Upper lobe of left lung (tissue), 6 donors: ENCODE results near the gene ANO2. TPM values are rescaled to one million over a fixed set of nuclear protein-coding genes. Genes with fewer than 3 reads are reported as not detected.

Experiments used
- ATAC-seq, 2 donors: fragments of 200-7000 bp; cut with Tn5 transposase; one replicate each; pipeline ENCODE4 v1.9.1; 2022; ENCODE audit warnings: mild to moderate bottlenecking in 2 of 2, moderate library complexity in 2 of 2; ENCODE audit not compliant: low FRiP score in 2 of 2
- DNase-seq, 2 donors: peaks; one replicate each; pipeline ENCODE4 v3.0.0-alpha.2; 2019 to 2020
- H3K27ac ChIP-seq, 4 donors: fragments of 200-600 bp; sonication (generic); one replicate each; pipeline ENCODE4 v1.5.1; 2016 to 2019
- H3K27me3 ChIP-seq, 4 donors: fragments of 200-600 bp; sonication (generic); one replicate each; pipeline ENCODE4 v1.5.1; 2017 to 2019
- H3K36me3 ChIP-seq, 4 donors: fragments of 200-600 bp; sonication (generic); one replicate each; pipeline ENCODE4 v1.5.1; 2016 to 2019
- H3K4me1 ChIP-seq, 4 donors: fragments of 200-600 bp; sonication (generic); one replicate each; pipeline ENCODE4 v1.5.1; 2018 to 2019
- H3K4me3 ChIP-seq, 4 donors: fragments of 200-600 bp; sonication (generic); one replicate each; pipeline ENCODE4 v1.5.1; 2017 to 2019; ENCODE audit warnings: mild to moderate bottlenecking in 2 of 4, moderate library complexity in 1 of 4
- H3K9me3 ChIP-seq, 4 donors: fragments of 200-600 bp; sonication (generic); one replicate each; pipeline ENCODE4 v1.5.1; 2018 to 2019
- CTCF ChIP-seq, 6 experiments: fragments of 450-650 bp in 4 of 6; fragments of 200-600 bp in 2 of 6; sonication (generic) in 2 of 6; IDR thresholded peaks; one replicate each; pipeline ENCODE4 v1.5.1; 2016 to 2019; ENCODE audit warnings: antibody characterized with exemption in 6 of 6
- EP300 ChIP-seq, 4 donors: sonication (generic); formaldehyde crosslinking; IDR thresholded peaks; one replicate each; pipeline ENCODE4 v1.5.1; 2017; ENCODE audit warnings: antibody characterized with exemption in 4 of 4, control low read depth in 2 of 4
- POLR2A ChIP-seq, 4 donors: fragments of 450-650 bp; IDR thresholded peaks; one replicate each; pipeline ENCODE4 v1.5.1; 2016 to 2017; ENCODE audit warnings: antibody characterized with exemption in 4 of 4, mild to moderate bottlenecking in 2 of 4
- POLR2AphosphoS5 ChIP-seq, 2 donors: sonication (generic); formaldehyde crosslinking; IDR thresholded peaks; one replicate each; pipeline ENCODE4 v1.5.1; 2017; ENCODE audit warnings: antibody characterized with exemption in 2 of 2
- WGBS, 2 donors: methylation state at CpG; one replicate each; pipeline ENCODE4 v1.1.5; 2017 to 2018; 5-methylcytosine and 5-hydroxymethylcytosine counted together
- total RNA-seq, 6 donors: library from RNA; depleted of rRNA in 4 of 6; stranded (reverse); fragments of >200 nt in 4 of 6; gene quantifications; one replicate each; pipeline versions ENCODE4 v1.1.0 to v1.2.1, GENCODE V29; 2016 to 2021
- donor health status: DM: no; HTN: no; CAD: no; lungs with moderate emphysema.
- donor health status: DM: no; HTN: yes; CAD: no; lungs with severe emphysema.

Gene ANO2
- total RNA-seq, 6 donors from 2014 or later, result 4.4 to 78.6 (median 17.5) TPM

DNA sequence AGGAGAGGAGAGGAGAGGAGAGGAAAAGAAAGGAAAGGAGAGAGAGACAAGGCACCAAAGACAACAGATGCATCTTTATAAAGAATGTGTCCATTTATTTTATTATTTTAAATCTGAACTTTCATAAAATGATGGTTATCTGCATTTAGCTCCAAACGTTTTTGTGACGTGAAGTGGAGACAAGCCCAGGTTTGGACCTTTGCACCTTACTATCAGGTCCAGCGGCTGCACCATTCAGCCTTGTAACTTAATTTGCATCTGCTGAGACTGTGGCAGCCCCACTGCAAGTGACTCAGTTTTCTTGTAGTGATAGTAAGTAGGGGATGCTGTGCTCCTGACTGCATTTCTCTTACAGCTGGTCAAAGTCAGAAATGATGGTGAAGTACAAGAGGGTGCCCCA, 382.5 kb downstream of the ANO2 start:
- TF ChIP-seq CTCF (IDR thresholded peaks at IDR 0.05) (no peak), EP300 (IDR thresholded peaks at IDR 0.05) (no peak)
- Histone ChIP-seq H3K4me1 (no peaks in the 10 kb centered on the region), H3K36me3 (peaks cover 0 to 12% (median 0%) of the 10 kb centered on the region in 4 donors), H3K9me3 (no peaks in the 10 kb centered on the region), H3K4me3 (no peak overlapping the region), H3K27ac (no peak overlapping the region), H3K27me3 (no peaks in the 10 kb centered on the region)
- WGBS, 2 donors, result 77 to 85% methylated on average over 3 of the region's 3 CpGs
- ATAC-seq, result no peak
- DNase-seq, result no peak

DNA sequence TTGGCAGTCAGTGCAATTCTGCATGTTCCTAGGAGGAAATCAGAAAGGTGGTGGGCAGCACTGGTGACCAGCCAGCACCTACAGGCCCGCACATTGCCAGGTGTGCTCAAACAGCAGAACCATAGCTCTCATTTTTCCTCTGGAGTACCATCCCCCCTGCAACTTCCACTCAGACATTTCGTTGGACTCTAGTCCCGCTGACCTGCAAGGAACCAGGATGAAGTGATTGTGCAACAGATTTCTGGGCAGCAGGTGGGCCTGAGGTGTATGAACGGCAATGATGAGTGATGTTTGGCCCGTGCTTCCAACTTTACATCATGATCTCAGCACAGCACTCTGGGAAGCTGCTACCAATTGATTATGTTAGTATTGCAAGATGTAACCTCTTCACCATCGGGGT, 383.2 kb downstream of the ANO2 start:
- TF ChIP-seq CTCF (IDR thresholded peaks at IDR 0.05) (no peak), POLR2A (IDR thresholded peaks at IDR 0.05) (no peak), EP300 (IDR thresholded peaks at IDR 0.05) (no peak), POLR2AphosphoS5 (IDR thresholded peaks at IDR 0.05) (no peak)
- Histone ChIP-seq H3K27ac (no peak overlapping the region), H3K36me3 (peaks cover 0 to 12% (median 0%) of the 10 kb centered on the region in 4 donors), H3K9me3 (no peaks in the 10 kb centered on the region), H3K27me3 (no peaks in the 10 kb centered on the region), H3K4me1 (no peaks in the 10 kb centered on the region), H3K4me3 (no peak overlapping the region)
- WGBS, 2 donors, result 76 to 82% methylated on average over 6 of the region's 6 CpGs
- ATAC-seq (no peak), DNase-seq (no peak)

DNA sequence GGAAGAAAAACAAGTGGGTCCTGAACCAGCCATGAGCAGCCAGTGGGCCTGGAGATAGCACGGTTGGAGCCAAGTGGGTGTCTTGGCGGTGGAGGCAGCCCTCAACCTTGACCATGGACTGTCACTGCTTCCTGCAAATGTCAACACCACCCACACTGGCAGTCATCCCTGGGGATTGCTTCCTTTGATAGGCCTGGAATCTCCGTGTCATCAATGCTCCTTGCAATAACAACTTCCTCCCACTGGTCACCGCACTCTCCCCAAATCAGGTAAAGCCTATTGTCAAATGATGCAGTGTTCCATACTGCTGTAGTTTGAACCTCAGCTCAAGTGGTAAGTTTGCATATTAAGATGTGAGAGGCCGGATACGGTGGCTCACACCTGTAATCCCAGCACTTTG, 384.0 kb downstream of the ANO2 start:
- H3K9me3 ChIP-seq, result no peaks in the 10 kb centered on the region
- no peaks in the 10 kb centered on the region for H3K4me1 ChIP-seq
- H3K4me3 ChIP-seq, result no peak overlapping the region
- no peak overlapping the region for H3K27ac ChIP-seq
- H3K27me3 ChIP-seq, result no peaks in the 10 kb centered on the region
- ATAC-seq (no peak), DNase-seq (no peak)
- TF ChIP-seq CTCF (IDR thresholded peaks at IDR 0.05), result no peak
- TF ChIP-seq POLR2AphosphoS5 (IDR thresholded peaks at IDR 0.05), result no peak
- TF ChIP-seq POLR2A (IDR thresholded peaks at IDR 0.05), result no peak
- no peak for TF ChIP-seq EP300 (IDR thresholded peaks at IDR 0.05)
- peaks cover 0 to 12% (median 0%) of the 10 kb centered on the region in 4 donors for H3K36me3 ChIP-seq
- 63 to 72% methylated on average over 6 of the region's 6 CpGs for WGBS, 2 donors

GRCh38 chr12:5560265-5560664, 384.8 kb downstream of the ANO2 start:
- Histone ChIP-seq H3K27ac (no peak overlapping the region), H3K27me3 (no peaks in the 10 kb centered on the region), H3K9me3 (no peaks in the 10 kb centered on the region), H3K4me1 (no peaks in the 10 kb centered on the region), H3K36me3 (peaks cover 0 to 12% (median 0%) of the 10 kb centered on the region in 4 donors), H3K4me3 (no peak overlapping the region)
- WGBS, 2 donors, result 85 to 89% methylated on average over 4 of the region's 4 CpGs
- no peak for TF ChIP-seq POLR2A (IDR thresholded peaks at IDR 0.05)
- no peak for TF ChIP-seq CTCF (IDR thresholded peaks at IDR 0.05)
- no peak for TF ChIP-seq POLR2AphosphoS5 (IDR thresholded peaks at IDR 0.05)
- TF ChIP-seq EP300 (IDR thresholded peaks at IDR 0.05), result no peak
- ATAC-seq (no peak), DNase-seq (no peak)

- Histone ChIP-seq H3K9me3 (no peaks in the 10 kb centered on the region), H3K27me3 (no peaks in the 10 kb centered on the region), H3K27ac (no peak overlapping the region), H3K4me3 (no peak overlapping the region), H3K36me3 (no peaks in the 10 kb centered on the region), H3K4me1 (no peaks in the 10 kb centered on the region)
- ATAC-seq, result no peak
- DNase-seq, result no peak
- TF ChIP-seq POLR2AphosphoS5 (IDR thresholded peaks at IDR 0.05), result no peak
- TF ChIP-seq POLR2A (IDR thresholded peaks at IDR 0.05), result no peak
- TF ChIP-seq CTCF (IDR thresholded peaks at IDR 0.05), result no peak
- TF ChIP-seq EP300 (IDR thresholded peaks at IDR 0.05), result no peak
- WGBS, 2 donors, result 14 to 31% methylated on average over 3 to 4 of the region's 4 CpGs
These were observed 387.2 kb downstream of the ANO2 start for GRCh38 chr12:5557906-5558305.
